ENCODE results near the gene ARHGEF19.
"Not testable (repeated sequence)": the region's sequence is repeated elsewhere in the genome, so short reads cannot be mapped to it uniquely, and the experiment has no call there.

The ARHGEF19 gene

GRCh38 chr1:16212251-16212961 is at the start of gene ARHGEF19:
ARHGEF19 (minus strand) TSS chr1:16212652; CDS start chr1:16209054, 3,598 bp downstream.
- DNase-seq = no peak

DNA sequence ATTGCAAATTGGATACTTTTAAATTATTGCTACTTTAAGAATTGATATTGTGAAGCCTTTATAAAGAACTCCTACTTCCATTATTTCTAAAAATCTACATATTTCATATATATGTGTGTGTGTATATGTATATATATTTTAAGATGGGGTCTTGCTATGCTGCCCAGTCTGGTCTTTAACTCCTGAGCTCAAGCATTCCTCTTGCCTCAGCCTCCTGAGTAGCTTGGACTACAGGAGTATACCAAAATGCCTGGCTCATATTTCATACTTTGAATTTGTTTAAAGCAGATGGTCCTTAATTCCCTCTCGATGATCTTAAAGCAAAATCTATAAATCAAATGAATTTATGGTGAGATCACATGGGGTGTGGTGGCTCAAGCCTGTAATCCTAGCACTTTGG is 49.6 kb upstream of the ARHGEF19 start:
- DNase-seq = no peak

DNA sequence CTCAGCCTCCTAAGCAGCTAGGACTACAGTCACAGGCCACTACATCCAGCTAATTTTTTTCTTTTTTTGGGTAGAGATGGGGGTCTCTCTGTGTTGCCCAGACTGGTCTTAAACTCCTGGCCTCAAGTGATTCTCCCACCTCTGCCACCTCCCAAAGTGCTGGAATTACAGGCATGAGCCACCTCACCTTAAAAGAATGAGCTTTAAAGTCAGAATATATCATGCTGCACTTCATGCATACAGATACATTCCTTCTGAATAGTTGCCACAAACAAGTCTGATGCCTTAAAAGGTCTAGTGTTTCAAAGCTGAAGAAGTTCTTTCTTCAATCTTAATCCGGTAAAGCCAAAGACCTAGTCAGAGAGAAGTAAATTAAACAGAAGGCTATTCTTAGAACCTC is 48.4 kb upstream of the ARHGEF19 start:
- DNase-seq = peak; percentile 1 to 5

- no peak for DNase-seq
These were observed 46.2 kb upstream of the ARHGEF19 start for GRCh38 chr1:16258591-16259135.

DNA sequence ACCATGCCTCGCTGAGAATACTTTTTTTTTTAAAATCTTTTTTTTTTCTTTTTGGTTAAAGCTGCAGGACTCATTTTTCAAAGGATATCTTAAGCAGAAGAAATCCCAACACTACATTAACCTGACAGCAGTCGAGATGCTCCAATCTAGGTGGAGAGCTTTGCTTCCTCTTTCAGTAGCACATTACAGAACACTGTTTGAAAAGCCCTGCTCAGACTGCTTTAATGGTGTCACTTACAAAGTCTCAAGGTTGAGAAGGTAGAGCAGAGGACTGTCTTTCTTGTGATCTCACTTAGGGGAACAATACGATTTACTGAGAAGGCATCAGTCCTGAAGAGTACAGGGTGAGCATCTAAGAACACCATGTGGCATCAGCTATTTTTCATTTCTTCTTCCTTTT is 45.5 kb upstream of the ARHGEF19 start:
- DNase-seq = no peak

DNA sequence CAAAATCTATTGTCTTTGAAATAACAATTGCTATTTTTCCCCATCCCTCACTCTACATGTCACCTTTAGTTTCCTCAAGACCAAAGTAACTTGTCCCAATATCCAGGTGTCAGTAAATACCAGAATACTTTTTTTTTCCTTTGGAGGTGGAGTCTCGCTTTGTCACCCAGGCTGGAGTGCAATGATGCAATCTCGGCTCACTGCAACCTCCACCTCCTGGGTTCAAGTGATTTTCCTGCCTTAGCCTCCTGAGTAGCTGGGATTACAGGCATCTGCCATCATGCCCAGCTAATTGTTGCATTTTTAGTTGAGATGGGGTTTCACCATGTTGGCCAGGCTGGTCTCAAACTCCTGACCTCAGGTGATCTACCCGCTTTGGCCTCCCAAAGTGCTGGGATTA is 45.1 kb upstream of the ARHGEF19 start:
- not testable (repeated sequence) for DNase-seq

GRCh38 chr1:16256478-16256877 is 44.0 kb upstream of the ARHGEF19 start:
- no peak for DNase-seq

- DNase-seq = no peak
These were observed 41.9 kb upstream of the ARHGEF19 start for GRCh38 chr1:16254263-16254928.

- no peak for DNase-seq
These were observed 41.0 kb upstream of the ARHGEF19 start for GRCh38 chr1:16253332-16253922.

GRCh38 chr1:16252912-16253311 is 40.5 kb upstream of the ARHGEF19 start:
- DNase-seq = no peak

DNA sequence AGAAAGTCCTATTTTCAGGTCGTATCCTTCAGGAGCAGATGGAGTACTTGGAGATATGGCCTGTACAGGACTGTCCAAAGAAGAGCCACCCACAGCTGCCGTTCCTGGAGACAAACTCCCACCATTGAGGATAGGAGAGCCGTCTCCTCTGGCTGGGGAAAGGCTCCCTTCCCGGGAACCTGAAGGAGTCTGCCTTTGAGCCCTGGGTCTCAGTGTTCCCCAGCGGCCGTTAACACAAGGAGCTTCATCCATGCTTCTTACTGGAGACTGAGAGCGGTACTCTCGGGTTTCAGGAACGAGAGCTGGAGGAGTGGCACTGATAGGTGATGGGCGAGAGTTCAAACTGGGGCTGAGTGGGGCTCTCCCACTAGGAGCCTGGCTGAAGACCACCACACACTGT is 38.9 kb upstream of the ARHGEF19 start:
- DNase-seq = no peak

DNA sequence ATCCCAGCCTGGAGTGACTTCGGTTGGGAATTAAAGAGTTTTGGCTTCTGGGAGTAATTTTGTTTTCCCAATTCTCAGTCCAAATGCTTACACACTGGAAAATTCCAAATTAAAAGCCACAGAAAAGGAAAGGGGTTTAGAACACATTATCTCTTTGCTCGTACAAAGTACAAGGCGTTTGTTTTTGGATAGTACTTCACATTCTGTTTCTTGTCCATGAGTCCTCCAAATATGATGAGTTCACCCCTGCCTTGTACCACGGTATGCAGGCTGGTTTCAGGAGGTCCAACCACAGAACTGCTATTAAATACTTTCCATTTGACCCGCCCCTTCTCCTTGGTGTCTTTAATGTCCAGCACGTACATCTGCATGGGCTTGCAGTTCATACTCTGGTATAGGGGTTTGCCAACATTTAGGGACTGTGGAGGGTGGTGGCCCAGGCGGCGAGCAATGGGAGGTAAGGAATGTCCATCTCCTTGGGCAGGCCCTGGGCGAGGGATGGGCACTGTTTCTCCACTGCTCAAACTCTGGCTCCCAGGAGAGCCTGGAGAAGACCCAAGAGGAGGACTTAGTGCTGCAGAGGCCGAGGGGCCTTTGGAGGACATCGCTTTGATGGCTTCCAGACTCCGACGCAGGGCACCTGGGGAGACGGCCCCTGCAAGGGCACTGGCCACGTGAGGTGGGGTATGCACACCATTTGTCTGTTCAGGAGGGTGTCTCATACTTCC is 38.2 kb upstream of the ARHGEF19 start:
- DNase-seq = no peak

DNA sequence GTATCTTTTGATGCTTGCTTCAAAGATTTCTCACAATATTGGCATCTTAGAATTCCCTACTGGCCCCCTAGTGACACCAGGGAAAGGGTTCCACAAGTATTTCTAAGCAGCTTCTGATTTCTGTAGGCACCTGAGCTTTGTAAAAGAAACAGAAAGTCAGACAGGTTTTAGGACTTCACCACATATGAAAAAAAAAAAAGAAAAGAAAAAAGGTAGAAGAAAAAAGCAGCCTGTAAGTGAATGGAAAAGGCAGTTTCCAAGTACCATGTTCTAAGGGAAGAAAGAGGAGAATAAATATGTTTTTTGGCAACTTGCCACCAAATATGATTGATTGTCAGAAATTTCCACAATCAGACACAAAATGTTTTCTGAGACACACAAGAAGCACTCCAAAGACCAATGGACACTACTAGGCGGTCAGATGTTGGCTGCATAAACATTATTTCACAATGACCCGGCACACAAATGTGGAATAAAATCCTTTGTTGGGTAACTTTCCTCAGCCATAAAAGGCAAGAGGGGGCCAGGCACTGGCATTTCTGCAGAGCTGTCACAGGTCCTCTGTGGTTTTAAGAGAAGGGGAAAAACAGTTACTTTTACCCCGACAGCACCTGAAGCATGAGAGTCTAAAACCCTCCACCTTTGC is 37.3 kb upstream of the ARHGEF19 start:
- DNase-seq = no peak

DNA sequence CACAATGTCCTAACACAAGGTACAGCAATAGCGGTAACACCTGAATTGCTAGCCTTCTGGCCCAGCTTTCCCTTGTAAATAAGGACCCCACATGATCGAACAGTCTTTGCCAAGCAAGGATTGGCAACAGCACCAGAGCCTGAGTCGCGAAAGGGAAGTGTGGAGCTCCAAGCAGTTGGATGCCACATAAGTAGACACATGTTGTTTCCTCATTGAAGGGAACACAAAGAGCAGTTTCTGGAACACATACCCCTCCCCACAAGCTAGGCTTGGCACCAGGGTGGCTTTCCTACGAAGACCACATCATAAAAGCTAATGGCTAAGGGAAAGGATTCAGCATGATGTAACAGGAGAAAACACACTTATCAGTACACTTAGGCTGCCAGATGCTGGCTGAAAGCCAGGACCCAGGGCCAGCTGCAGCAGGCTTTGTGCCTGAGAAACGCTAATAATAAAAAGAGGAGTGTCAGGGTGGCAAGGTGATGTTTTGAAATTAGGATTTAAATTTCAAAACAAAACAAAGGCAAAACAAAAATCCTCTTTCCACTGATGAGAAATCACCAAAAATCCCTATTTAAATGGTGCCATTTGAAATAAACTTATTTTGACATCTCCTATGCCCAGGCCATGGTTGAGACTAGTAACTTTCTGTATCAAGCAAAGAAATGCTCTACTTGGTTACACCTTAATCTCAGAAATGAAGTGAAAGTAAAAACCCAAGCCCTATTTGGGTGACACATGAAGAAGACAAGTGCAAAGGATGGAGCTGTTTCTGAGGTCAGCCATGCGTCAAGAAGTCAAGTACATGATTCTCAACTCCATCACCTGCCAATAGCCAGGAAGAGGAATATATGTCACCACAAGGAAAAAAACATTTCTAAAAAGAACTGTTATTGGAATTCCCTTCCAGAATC is 36.4 kb upstream of the ARHGEF19 start:
- no peak for DNase-seq

DNA sequence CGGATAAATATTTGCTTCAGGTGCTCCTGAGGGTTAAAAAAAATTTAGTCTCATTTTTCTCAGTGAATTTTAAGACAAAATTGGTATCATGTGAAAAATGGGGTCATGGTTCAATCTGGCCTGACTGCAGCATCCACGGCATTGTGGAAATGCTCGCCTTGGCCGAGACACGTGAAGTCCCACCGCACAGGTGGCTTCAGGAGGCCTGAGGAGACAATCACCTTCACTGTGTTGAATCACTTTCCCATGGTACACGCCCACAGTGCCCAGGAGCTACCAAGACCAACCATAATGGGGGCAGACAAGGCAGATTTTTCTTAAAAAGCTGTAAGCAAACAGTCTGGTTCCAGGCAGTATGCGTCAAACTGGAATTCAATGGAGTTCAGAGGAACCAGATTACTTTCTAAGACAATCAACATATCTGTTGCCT is 35.6 kb upstream of the ARHGEF19 start:
- DNase-seq = no peak

DNA sequence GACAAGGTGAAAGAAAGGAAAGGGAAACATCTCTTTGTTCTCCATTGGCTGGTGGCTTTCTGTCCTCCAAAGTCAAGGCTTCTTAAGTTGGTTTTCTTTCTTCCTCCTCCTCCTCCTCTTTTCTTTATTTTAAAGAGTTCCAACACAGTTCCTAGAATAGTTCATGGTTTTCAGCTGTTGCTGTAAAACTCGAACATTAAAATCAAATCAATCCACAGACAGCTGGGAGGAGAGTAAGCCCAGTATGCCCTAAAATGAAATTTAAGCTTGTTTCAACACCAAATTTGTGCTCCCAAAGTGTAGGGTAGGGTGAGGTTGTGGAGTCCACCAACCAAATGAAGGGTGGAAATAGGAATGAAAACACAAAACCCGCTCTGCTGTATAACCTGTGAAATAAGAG is 35.0 kb upstream of the ARHGEF19 start:
- DNase-seq = no peak

GRCh38 chr1:16246961-16247360 is 34.5 kb upstream of the ARHGEF19 start:
- no peak for DNase-seq

GRCh38 chr1:16246239-16246638 is 33.8 kb upstream of the ARHGEF19 start:
- DNase-seq = not testable (repeated sequence)

DNA sequence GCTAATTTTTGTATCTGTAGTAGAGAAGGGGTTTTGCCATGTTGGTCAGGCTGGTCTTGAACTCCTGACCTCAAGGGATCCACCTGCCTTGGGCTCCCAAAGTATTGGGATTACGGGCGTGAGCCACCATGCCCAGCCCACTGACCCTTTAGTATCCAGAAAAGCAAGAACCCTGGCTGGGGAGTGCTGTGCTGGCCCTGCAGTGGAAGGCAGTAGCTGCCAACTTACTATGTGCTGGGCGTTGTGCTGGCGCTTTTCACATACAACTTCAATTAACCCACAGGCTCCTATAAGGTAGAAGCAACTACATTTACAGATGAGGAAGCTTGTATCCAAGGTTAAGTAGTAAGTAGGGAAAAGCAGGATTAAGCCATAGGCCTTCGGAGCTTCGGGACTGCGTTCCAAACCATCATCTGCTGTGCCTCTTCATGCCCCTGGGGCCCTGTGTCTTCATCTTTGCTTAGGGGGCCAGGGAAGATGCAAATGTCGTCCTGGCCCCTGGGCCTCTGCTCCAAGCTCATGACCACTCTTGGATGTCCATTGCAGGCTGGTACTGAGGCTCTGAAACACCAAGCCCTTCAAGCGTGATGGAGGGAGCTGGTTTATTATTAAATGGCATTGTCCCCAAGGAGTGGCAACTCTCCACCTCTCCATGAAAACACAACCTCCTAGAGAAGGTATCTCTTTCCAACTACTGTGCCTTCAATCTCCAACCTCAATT is 33.2 kb upstream of the ARHGEF19 start:
- DNase-seq = no peak

DNA sequence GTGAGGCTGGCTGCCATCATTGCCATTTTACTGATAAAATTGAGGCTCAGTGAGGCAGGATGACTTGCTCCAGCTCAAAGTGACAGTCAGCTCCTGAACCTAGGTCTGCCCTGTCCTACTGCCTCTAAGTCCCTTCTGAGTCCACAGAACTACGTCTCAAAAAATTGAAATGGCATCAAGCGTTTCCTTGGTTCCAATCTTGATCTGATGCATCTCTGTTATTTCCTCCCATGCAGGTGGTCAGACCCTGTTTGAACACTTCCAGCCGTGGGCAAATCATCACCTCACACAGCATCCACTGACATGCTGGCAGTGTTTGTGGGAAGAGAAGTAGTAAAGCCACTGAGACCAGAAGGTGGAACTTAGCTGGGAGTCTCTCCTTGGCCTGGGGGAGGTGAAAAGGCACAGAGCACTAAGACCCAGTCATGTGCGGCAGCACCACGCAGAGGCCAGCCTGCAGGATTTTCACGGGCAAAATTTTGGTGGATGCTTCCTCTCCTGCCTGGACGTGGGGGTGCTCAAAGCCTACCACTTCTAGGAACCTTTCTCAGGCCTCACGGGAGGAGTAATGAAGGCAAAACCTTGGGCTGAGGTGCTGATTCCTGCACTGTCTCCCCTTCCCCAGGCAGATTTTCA is 32.3 kb upstream of the ARHGEF19 start:
- DNase-seq = no peak

Measured in SW 1271 (cell line).